Astrocyte of the hippocampus (primary cell): Measurements from ENCODE around the gene DNAH7.
"Not testable (repeated sequence)": the region's sequence is repeated elsewhere in the genome, so short reads cannot be mapped to it uniquely, and the experiment has no call there.

Experiments used
- DNase-seq: peaks from one replicate; pipeline ENCODE4 v3.0.0; 2011; ENCODE audit warnings: low read depth, low spot score

DNAH7 gene

GRCh38 chr2:195984923-195985726 lies 83.5 kb downstream of the DNAH7 start:
- DNase-seq = peak; percentile 52

GRCh38 chr2:195967336-195967735 lies 101.3 kb downstream of the DNAH7 start:
- no peak for DNase-seq

GRCh38 chr2:195961873-195962272 lies 106.8 kb downstream of the DNAH7 start:
- DNase-seq = no peak

- no peak for DNase-seq
Measured at GRCh38 chr2:195959341-195959740, 109.3 kb downstream of the DNAH7 start.

- no peak for DNase-seq
Measured at GRCh38 chr2:195956725-195957124, 111.9 kb downstream of the DNAH7 start.

GRCh38 chr2:195945056-195945455 lies 123.6 kb downstream of the DNAH7 start:
- DNase-seq = no peak

- DNase-seq = no peak
Measured at GRCh38 chr2:195937176-195937575, 131.5 kb downstream of the DNAH7 start.

GRCh38 chr2:195934484-195934883 lies 134.2 kb downstream of the DNAH7 start:
- no peak for DNase-seq

GRCh38 chr2:195929531-195929930 lies 139.1 kb downstream of the DNAH7 start:
- DNase-seq = no peak

GRCh38 chr2:195925120-195925519 lies 143.5 kb downstream of the DNAH7 start:
- DNase-seq = no peak

- no peak for DNase-seq
Measured at GRCh38 chr2:195923889-195924288, 144.7 kb downstream of the DNAH7 start.

- not testable (repeated sequence) for DNase-seq
Measured at GRCh38 chr2:195917021-195917600, 151.5 kb downstream of the DNAH7 start.

GRCh38 chr2:195912079-195912478 lies 156.6 kb downstream of the DNAH7 start:
- no peak for DNase-seq

GRCh38 chr2:195910570-195910969 lies 158.1 kb downstream of the DNAH7 start:
- no peak for DNase-seq

GRCh38 chr2:195909926-195910325 lies 158.7 kb downstream of the DNAH7 start:
- no peak for DNase-seq

GRCh38 chr2:195907474-195907873 lies 161.2 kb downstream of the DNAH7 start:
- DNase-seq = no peak

GRCh38 chr2:195903956-195904355 lies 164.7 kb downstream of the DNAH7 start:
- no peak for DNase-seq

- DNase-seq = no peak
Measured at GRCh38 chr2:195902857-195903256, 165.8 kb downstream of the DNAH7 start.

- DNase-seq = no peak
Measured at GRCh38 chr2:195899226-195899625, 169.4 kb downstream of the DNAH7 start.

GRCh38 chr2:195898505-195899191 lies 170.0 kb downstream of the DNAH7 start:
- DNase-seq = peak; percentile 98

- no peak for DNase-seq
Measured at GRCh38 chr2:195891081-195891480, 177.6 kb downstream of the DNAH7 start.

GRCh38 chr2:195879153-195879552 lies 189.5 kb downstream of the DNAH7 start:
- no peak for DNase-seq

- no peak for DNase-seq
Measured at GRCh38 chr2:195871326-195871725, 197.3 kb downstream of the DNAH7 start.
